ENCODE measurements around the gene RNF6.

- no peak for TF ChIP-seq TCF4 (CRISPR knock-in tag; IDR thresholded peaks at IDR 0.05; ENCODE audit: borderline replicate concordance)
- no peak for TF ChIP-seq RARB (CRISPR knock-in tag; IDR thresholded peaks at IDR 0.05)
These were observed 8.8 kb downstream of the RNF6 start for GRCh38 chr13:26213345-26213744.

Measured in SK-N-SH treated with all-trans-retinoic acid at 6 μM for 48 hours (cell line).